IMR-90 (cell line): ENCODE data around the gene FBXW7. TPM values are rescaled to one million over a fixed set of nuclear protein-coding genes. Genes with fewer than 3 reads are reported as not detected.

Experiments used
- ATAC-seq: fragments of 200-7000 bp; cut with Tn5 transposase; 2 replicates; pipeline ENCODE4 v1.9.1; 2020; ENCODE audit warnings: low read depth, mild to moderate bottlenecking, moderate library complexity
- BruUV-seq: library from RNA; stranded (reverse); fragments of 400-500 nt; replicated peaks from 2 replicates; lab custom pipeline; 2021; lab: Mats Ljungman, UMichigan
- CTCF ChIA-PET: fragments of 300-600 bp; formaldehyde crosslinking; extraction: SDS; loops from one replicate; lab custom pipeline; 2021; ENCODE audit warnings: antibody characterized with exemption; lab: Yijun Ruan, JAX
- POLR2A ChIA-PET: fragments of 300-600 bp; sonication (Branson Sonifier 250); formaldehyde crosslinking; loops from one replicate; lab custom pipeline; 2022; ENCODE audit warnings: antibody characterized with exemption; ENCODE audit not compliant: unreplicated experiment; lab: Charles Lee
- DNase-seq: peaks from one replicate; pipeline ENCODE4 v3.0.0; 2013
- H2AFZ ChIP-seq: replicated peaks from 2 replicates; pipeline ENCODE3; 2013; ENCODE audit warnings: low read length, mild to moderate bottlenecking; ENCODE audit not compliant: poor library complexity
- H2AK5ac ChIP-seq: 2 replicates; pipeline ENCODE4 v1.6.1; 2013; ENCODE audit warnings: low read depth, low read length, inconsistent platforms
- H2AK9ac ChIP-seq: replicated peaks from 2 replicates; pipeline ENCODE3; 2013; ENCODE audit warnings: mild to moderate bottlenecking, low read depth, low read length, moderate library complexity; ENCODE audit not compliant: poor library complexity
- H2BK120ac ChIP-seq: 2 replicates; pipeline ENCODE4 v1.6.1; 2013; ENCODE audit warnings: low read depth, low read length, inconsistent platforms
- H2BK15ac ChIP-seq: 3 replicates; pipeline ENCODE4 v1.6.1; 2013; ENCODE audit warnings: low read depth, low read length, inconsistent platforms
- H2BK20ac ChIP-seq: 2 replicates; pipeline ENCODE4 v1.6.1; 2013; ENCODE audit warnings: low read depth, mild to moderate bottlenecking, inconsistent platforms, low read length, moderate library complexity
- H2BK5ac ChIP-seq: 2 replicates; pipeline ENCODE4 v1.6.1; 2013; ENCODE audit warnings: mild to moderate bottlenecking, low read depth, low read length, inconsistent platforms; ENCODE audit not compliant: poor library complexity, severe bottlenecking
- H3K14ac ChIP-seq: replicated peaks from 2 replicates; pipeline ENCODE4 v1.6.1; 2013; ENCODE audit warnings: low read depth, low read length, inconsistent platforms
- H3K18ac ChIP-seq: 2 replicates; pipeline ENCODE4 v1.6.1; 2013; ENCODE audit warnings: low read depth, low read length, control low read depth
- H3K23ac ChIP-seq: 2 replicates; pipeline ENCODE4 v1.6.1; 2013; ENCODE audit warnings: low read depth, low read length, inconsistent platforms
- H3K27ac ChIP-seq: 2 replicates; pipeline ENCODE4 v1.5.1; 2013; ENCODE audit warnings: mild to moderate bottlenecking, control low read depth, low read length; ENCODE audit not compliant: insufficient read depth
- H3K27me3 ChIP-seq: 2 replicates; pipeline ENCODE4 v1.6.1; 2013; ENCODE audit warnings: low read length; ENCODE audit not compliant: control insufficient read depth, insufficient read depth
- H3K36me3 ChIP-seq: 2 replicates; pipeline ENCODE4 v1.6.1; 2013; ENCODE audit warnings: low read length, mixed read lengths; ENCODE audit not compliant: control insufficient read depth, insufficient read depth
- H3K4ac ChIP-seq: 2 replicates; pipeline ENCODE4 v1.6.1; 2013; ENCODE audit warnings: low read depth, low read length, inconsistent platforms
- H3K4me1 ChIP-seq: 2 replicates; pipeline ENCODE4 v1.6.1; 2013; ENCODE audit warnings: low read length, mixed read lengths; ENCODE audit not compliant: control insufficient read depth, insufficient read depth
- H3K4me2 ChIP-seq: 2 replicates; pipeline ENCODE4 v1.6.1; 2013; ENCODE audit warnings: low read depth, mild to moderate bottlenecking, control low read depth, low read length, moderate library complexity
- H3K4me3 ChIP-seq: 2 replicates; pipeline ENCODE4 v1.5.1; 2013; ENCODE audit warnings: low read depth, mild to moderate bottlenecking, control low read depth, low read length, moderate library complexity; ENCODE audit not compliant: insufficient read depth
- H3K56ac ChIP-seq: 2 replicates; pipeline ENCODE4 v1.6.1; 2013; ENCODE audit warnings: low read length, inconsistent platforms; ENCODE audit not compliant: insufficient read depth; ENCODE audit errors: extremely low read depth
- H3K79me1 ChIP-seq, 2 experiments: 2 replicates each; pipeline ENCODE4 v1.6.1; 2013; ENCODE audit warnings: low read length in 2 of 2, inconsistent platforms in 1 of 2, low read depth in 1 of 2
- H3K9ac ChIP-seq: 2 replicates; pipeline ENCODE4 v1.6.1; 2013; ENCODE audit warnings: low read depth, low read length, control low read depth
- H3K9me1 ChIP-seq: 2 replicates; pipeline ENCODE4 v1.6.1; 2013; ENCODE audit warnings: low read length, inconsistent platforms; ENCODE audit not compliant: insufficient read depth
- H3K9me3 ChIP-seq: 2 replicates; pipeline ENCODE4 v1.6.1; 2013; ENCODE audit warnings: low read length; ENCODE audit not compliant: control insufficient read depth, insufficient read depth
- H4K20me1 ChIP-seq: 2 replicates; pipeline ENCODE4 v1.6.1; 2013; ENCODE audit warnings: low read length, inconsistent platforms; ENCODE audit not compliant: insufficient read depth
- H4K5ac ChIP-seq: 2 replicates; pipeline ENCODE4 v1.6.1; 2013; ENCODE audit warnings: mild to moderate bottlenecking, low read depth, low read length, control low read depth
- H4K8ac ChIP-seq, 2 experiments: 2 replicates each; pipeline ENCODE4 v1.6.1; 2013; ENCODE audit warnings: low read depth in 2 of 2, low read length in 2 of 2, control low read depth in 1 of 2, inconsistent platforms in 1 of 2
- H4K91ac ChIP-seq: 2 replicates; pipeline ENCODE4 v1.6.1; 2013; ENCODE audit warnings: low read depth, low read length, inconsistent platforms; ENCODE audit not compliant: insufficient read depth
- CHD1 ChIP-seq: IDR thresholded peaks from 2 replicates; pipeline ENCODE4 v1.6.1; 2012; ENCODE audit warnings: low read depth, low read length, improper control_type of control experiment
- FOS ChIP-seq: fragments of 150-350 bp; IDR thresholded peaks from 2 replicates; pipeline ENCODE4 v1.6.1; 2016; ENCODE audit warnings: low read depth, low read length
- MAZ ChIP-seq: IDR thresholded peaks from 2 replicates; pipeline ENCODE4 v1.6.1; 2012; ENCODE audit warnings: low read depth, mild to moderate bottlenecking, low read length, improper control_type of control experiment, moderate library complexity, borderline replicate concordance
- NFE2L2 ChIP-seq: fragments of 150-350 bp; IDR thresholded peaks from 2 replicates; pipeline ENCODE4 v1.6.1; 2016; ENCODE audit warnings: low read depth, mild to moderate bottlenecking, low read length
- POLR2A ChIP-seq: IDR thresholded peaks from 2 replicates; pipeline ENCODE4 v1.6.1; 2012; ENCODE audit warnings: mild to moderate bottlenecking, low read depth, low read length
- RCOR1 ChIP-seq: IDR thresholded peaks from 2 replicates; pipeline ENCODE4 v1.6.1; 2012; ENCODE audit warnings: mild to moderate bottlenecking, low read length, improper control_type of control experiment; ENCODE audit not compliant: insufficient replicate concordance
- SMC3 ChIP-seq: fragments of 150-350 bp; IDR thresholded peaks from 2 replicates; pipeline ENCODE4 v1.6.1; 2016; ENCODE audit warnings: low read depth, mild to moderate bottlenecking, antibody characterized with exemption, low read length, moderate library complexity
- WGBS, 2 experiments: methylation state at CpG; one replicate each; pipeline versions ENCODE4 v1.1.5 to v1.1.7; 2013; ENCODE audit warnings: missing lambda C conversion rate in 2 of 2; ENCODE audit not compliant: insufficient read length in 1 of 2; ENCODE audit errors: extremely low coverage in 2 of 2; 5-methylcytosine and 5-hydroxymethylcytosine counted together
- dilution Hi-C: fragments of 300-500 bp; cut with HindIII; formaldehyde crosslinking; loops from one replicate; pipeline ENCODE4 v1.14.3; 2018; ENCODE audit warnings: low sequenced_read_pairs; ENCODE audit not compliant: unreplicated experiment
- in situ Hi-C: fragments of 300-500 bp; cut with MboI; formaldehyde crosslinking; loops from 3 replicates; pipeline ENCODE4 v1.14.3; 2019; ENCODE audit warnings: low sequenced_read_pairs, inconsistent platforms, mixed read lengths
- intact Hi-C: fragments of 100-400 bp; cut with micrococcal nuclease; formaldehyde crosslinking; loops from 2 replicates; pipeline ENCODE4 v1.10.0; 2022
- polyA plus RNA-seq, 3 experiments: library from polyadenylated mRNA; depleted of rRNA; stranded (reverse); fragments of >200 nt; gene quantifications; 2 replicates each; pipeline ENCODE4 v1.2.3, GENCODE V29; 2012; ENCODE audit warnings: low replicate concordance in 1 of 3
- total RNA-seq: library from RNA; depleted of rRNA; stranded (reverse); fragments of >200 nt; gene quantifications from 2 replicates; pipeline ENCODE4 v1.2.3, GENCODE V29; 2012
- TF ChIP-seq, protein P1 (sequence below): fragments of 150-350 bp; IDR thresholded peaks from 2 replicates; pipeline ENCODE4 v1.6.1; 2017; ENCODE audit warnings: mild to moderate bottlenecking, antibody characterized with exemption, low read length, low read depth

Gene FBXW7
- total and polyA plus RNA-seq, 2 of the 4 experiments (the other 2 are of a cell fraction): 7.2 to 27.4 TPM

GRCh38 chr4:152342293-152342692 is 193.6 kb downstream of the FBXW7 start:
- POLR2A ChIA-PET: no interaction called here
- Histone ChIP-seq H4K20me1 (no peaks in the 10 kb centered on the region), H2BK15ac (no peak overlapping the region), H2AK9ac (no peak overlapping the region), H4K8ac (no peak overlapping the region), H3K4me3 (no peak overlapping the region), H3K14ac (no peak overlapping the region), H3K79me1 (peaks cover 0 to 3% of the 10 kb centered on the region in 2 experiments; a peak in 2 of 4 replicates), H2AFZ (no peak overlapping the region), H4K5ac (no peak overlapping the region), H3K9ac (no peak overlapping the region), H2BK5ac (no peak overlapping the region), H2BK20ac (no peak overlapping the region), H3K23ac (no peak overlapping the region), H3K9me1 (no peaks in the 10 kb centered on the region), H3K56ac (no peak overlapping the region), H3K4me1 (no peaks in the 10 kb centered on the region; the same call in 1 of the 2 replicates), H3K4me2 (no peak overlapping the region), H2BK120ac (no peak overlapping the region), H3K9me3 (no peaks in the 10 kb centered on the region), H3K27ac (no peak overlapping the region), H2AK5ac (no peak overlapping the region), H3K4ac (no peak overlapping the region), H4K91ac (no peak overlapping the region), H3K18ac (no peak overlapping the region), H3K27me3 (no peaks in the 10 kb centered on the region), H3K36me3 (peaks cover 3% of the 10 kb centered on the region; the same call in 1 of the 2 replicates)
- in situ Hi-C loops (no loop called here), intact Hi-C loops (no loop called here), dilution Hi-C loops (no loop called here)
- CTCF ChIA-PET: no interaction called here
- peak; percentile 72 for DNase-seq
- BruUV-seq: no TSS peak
- no CpG with 5 or more reads among the region's 3 CpGs for WGBS, 2 experiments
- TF ChIP-seq POLR2A: no peak
- no peak for TF ChIP-seq NFE2L2
- no peak for TF ChIP-seq RCOR1
- TF ChIP-seq, protein P1, sequence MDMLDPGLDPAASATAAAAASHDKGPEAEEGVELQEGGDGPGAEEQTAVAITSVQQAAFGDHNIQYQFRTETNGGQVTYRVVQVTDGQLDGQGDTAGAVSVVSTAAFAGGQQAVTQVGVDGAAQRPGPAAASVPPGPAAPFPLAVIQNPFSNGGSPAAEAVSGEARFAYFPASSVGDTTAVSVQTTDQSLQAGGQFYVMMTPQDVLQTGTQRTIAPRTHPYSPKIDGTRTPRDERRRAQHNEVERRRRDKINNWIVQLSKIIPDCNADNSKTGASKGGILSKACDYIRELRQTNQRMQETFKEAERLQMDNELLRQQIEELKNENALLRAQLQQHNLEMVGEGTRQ: no peak
- no peak for TF ChIP-seq MAZ
- no peak for TF ChIP-seq SMC3
- TF ChIP-seq FOS: peak; percentile 78
- no peak for TF ChIP-seq CHD1
- peak; percentile 74 for ATAC-seq
